ENCODE measurements around the gene WDR18.
"Not testable (repeated sequence)": the region's sequence is repeated elsewhere in the genome, so short reads cannot be mapped to it uniquely, and the experiment has no call there.

Gene WDR18

GRCh38 chr19:1020868-1021425 lies 36.8 kb downstream of the WDR18 start, which contains the start of gene TMEM259:
TMEM259 (minus strand) TSS chr19:1021123; CDS start chr19:1020996, 127 bp downstream.
- peak; percentile 96 to 98 (median 97) for DNase-seq

- not testable (repeated sequence) for DNase-seq
These were observed 39.7 kb downstream of the WDR18 start for GRCh38 chr19:1023883-1024188.

- DNase-seq = not testable (repeated sequence)
These were observed 40.9 kb downstream of the WDR18 start for GRCh38 chr19:1025080-1025479.

GRCh38 chr19:1025960-1026782 lies 42.0 kb downstream of the WDR18 start, which contains the start of gene CNN2:
CNN2 (plus strand) TSS chr19:1026608; CDS start chr19:1026662, 54 bp downstream.
- DNase-seq = peak in 4 of 5 donors; percentile 48 to 72 (median 62)

GRCh38 chr19:1026783-1027649 lies 42.9 kb downstream of the WDR18 start:
- peak in 1 of 5 donors; percentile 52 for DNase-seq

- DNase-seq = no peak
These were observed 43.5 kb downstream of the WDR18 start for GRCh38 chr19:1027650-1028061.

GRCh38 chr19:1028062-1028926 lies 44.1 kb downstream of the WDR18 start:
- DNase-seq = peak in 4 of 5 donors; percentile 51 to 83 (median 58)

- no peak for DNase-seq
These were observed 48.2 kb downstream of the WDR18 start for GRCh38 chr19:1032264-1032867.

GRCh38 chr19:1035998-1036621 lies 52.0 kb downstream of the WDR18 start:
- no peak for DNase-seq

GRCh38 chr19:1037621-1038064 lies 53.5 kb downstream of the WDR18 start:
- no peak for DNase-seq

- DNase-seq = no peak
These were observed 55.0 kb downstream of the WDR18 start for GRCh38 chr19:1038978-1039645.

- peak; percentile 98 to 99 (median 99) for DNase-seq
These were observed 55.7 kb downstream of the WDR18 start, which contains the start of gene ABCA7 for GRCh38 chr19:1039646-1040475. ABCA7 (plus strand) TSS chr19:1040107; CDS start chr19:1041362, 1,255 bp downstream.

GRCh38 chr19:1040476-1041271 lies 56.5 kb downstream of the WDR18 start:
- DNase-seq = peak; percentile 78 to 93 (median 85)

- no peak for DNase-seq
These were observed 57.2 kb downstream of the WDR18 start for GRCh38 chr19:1041272-1041834.

- no peak for DNase-seq
These were observed 57.9 kb downstream of the WDR18 start for GRCh38 chr19:1041835-1042685.

GRCh38 chr19:1042689-1043511 lies 58.8 kb downstream of the WDR18 start:
- DNase-seq = no peak
